Dendritic cell treated with granulocyte-macrophage colony-stimulating factor and Interleukin-4, amounts not matched to agents 40 ng/mL and 50 ng/mL, for 4 days (primary cell): ENCODE measurements around the gene PSMA3.
A peak's percentile ranks its signal among the peaks of the same experiment; 100 is the strongest.

Experiments
- H3K27ac Mint-ChIP-seq: one replicate; pipeline ENCODE4 v1.8.0; 2022; ENCODE audit warnings: mild to moderate bottlenecking, mixed read lengths
- H3K27me3 Mint-ChIP-seq: one replicate; pipeline ENCODE4 v1.8.0; 2022; ENCODE audit warnings: mild to moderate bottlenecking, mixed read lengths
- H3K36me3 Mint-ChIP-seq: one replicate; pipeline ENCODE4 v1.8.0; 2022; ENCODE audit warnings: low read depth, mixed read lengths
- H3K4me1 Mint-ChIP-seq: one replicate; pipeline ENCODE4 v1.8.0; 2022; ENCODE audit warnings: low read depth, mixed read lengths
- H3K4me3 Mint-ChIP-seq: one replicate; pipeline ENCODE4 v1.8.0; 2022; ENCODE audit warnings: mild to moderate bottlenecking, moderate library complexity, mixed read lengths
- H3K9me3 Mint-ChIP-seq: one replicate; pipeline ENCODE4 v1.8.0; 2022; ENCODE audit warnings: mixed read lengths
- intact Hi-C: fragments of 100-400 bp; cut with micrococcal nuclease; formaldehyde crosslinking; loops from one replicate; pipeline ENCODE4 v1.15.0; 2022

The PSMA3 gene

DNA sequence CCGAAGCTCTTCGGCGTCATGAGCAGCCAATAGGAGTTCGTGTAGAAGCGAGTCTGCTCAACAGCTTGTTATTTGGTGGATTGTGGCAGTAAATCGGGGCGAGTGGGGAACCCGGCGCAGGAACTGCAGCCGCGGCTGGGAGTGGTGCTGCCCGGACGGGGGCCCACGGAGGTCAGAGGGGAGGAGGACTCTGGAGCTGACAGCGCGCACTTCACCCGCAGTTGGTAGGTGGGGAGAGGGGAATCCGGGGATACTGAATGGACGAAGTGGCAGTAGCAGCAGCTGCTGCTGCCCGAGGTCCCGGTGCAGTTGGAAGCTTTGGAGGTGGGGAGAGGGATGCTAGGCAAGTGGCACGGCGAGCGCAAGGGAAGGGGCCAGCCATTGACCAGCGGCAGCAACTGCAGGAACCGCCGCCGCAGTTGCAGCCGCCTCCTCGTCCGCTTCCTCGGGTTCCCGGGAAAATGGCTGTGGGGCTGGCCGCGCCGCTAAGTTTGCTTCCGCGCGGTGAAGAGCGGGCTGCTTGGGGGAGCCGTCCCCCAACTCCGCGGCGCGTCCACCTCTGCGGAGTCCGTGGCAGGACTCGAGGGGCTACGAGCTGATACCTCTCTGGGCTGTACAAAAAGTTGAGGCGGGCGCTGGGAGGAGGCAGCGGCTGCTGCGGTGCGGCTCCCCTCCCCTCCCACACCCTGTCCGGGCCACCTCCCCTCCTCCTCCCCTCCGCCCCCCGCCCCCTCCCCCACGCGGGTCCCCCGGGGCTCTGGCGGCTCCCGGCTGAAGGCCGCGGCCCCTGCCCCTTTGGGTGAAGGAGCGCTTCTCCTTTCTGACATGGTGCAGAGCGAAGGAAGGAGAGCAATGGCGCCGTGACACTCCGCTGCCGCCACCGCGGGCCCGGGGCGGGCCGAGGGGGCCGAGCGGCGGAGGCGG, 54.1 kb downstream of the PSMA3 start, which contains the start of gene ARID4A:
Gene ARID4A, plus strand, starts transcription at position 79 of the 924 bp plus-strand sequence. CDS start 1,300 bp downstream, outside the sequence.
- H3K27ac Mint-ChIP-seq, result no peak within 1 kb of the TSS
- H3K27me3 Mint-ChIP-seq, result no peaks in the 10 kb centered on the region
- intact Hi-C loops, result loop anchor here (5.0 kb wide), 1 partner anchor 129 kb away; the partner anchor contains the start of genes KIAA0586 and TIMM9
- no peaks in the 10 kb centered on the region for H3K9me3 Mint-ChIP-seq
- no peak within 1 kb of the TSS for H3K4me3 Mint-ChIP-seq
- H3K4me1 Mint-ChIP-seq, result peaks cover 23% of the 10 kb centered on the region
- peaks cover 60% of the 10 kb centered on the region for H3K36me3 Mint-ChIP-seq

DNA sequence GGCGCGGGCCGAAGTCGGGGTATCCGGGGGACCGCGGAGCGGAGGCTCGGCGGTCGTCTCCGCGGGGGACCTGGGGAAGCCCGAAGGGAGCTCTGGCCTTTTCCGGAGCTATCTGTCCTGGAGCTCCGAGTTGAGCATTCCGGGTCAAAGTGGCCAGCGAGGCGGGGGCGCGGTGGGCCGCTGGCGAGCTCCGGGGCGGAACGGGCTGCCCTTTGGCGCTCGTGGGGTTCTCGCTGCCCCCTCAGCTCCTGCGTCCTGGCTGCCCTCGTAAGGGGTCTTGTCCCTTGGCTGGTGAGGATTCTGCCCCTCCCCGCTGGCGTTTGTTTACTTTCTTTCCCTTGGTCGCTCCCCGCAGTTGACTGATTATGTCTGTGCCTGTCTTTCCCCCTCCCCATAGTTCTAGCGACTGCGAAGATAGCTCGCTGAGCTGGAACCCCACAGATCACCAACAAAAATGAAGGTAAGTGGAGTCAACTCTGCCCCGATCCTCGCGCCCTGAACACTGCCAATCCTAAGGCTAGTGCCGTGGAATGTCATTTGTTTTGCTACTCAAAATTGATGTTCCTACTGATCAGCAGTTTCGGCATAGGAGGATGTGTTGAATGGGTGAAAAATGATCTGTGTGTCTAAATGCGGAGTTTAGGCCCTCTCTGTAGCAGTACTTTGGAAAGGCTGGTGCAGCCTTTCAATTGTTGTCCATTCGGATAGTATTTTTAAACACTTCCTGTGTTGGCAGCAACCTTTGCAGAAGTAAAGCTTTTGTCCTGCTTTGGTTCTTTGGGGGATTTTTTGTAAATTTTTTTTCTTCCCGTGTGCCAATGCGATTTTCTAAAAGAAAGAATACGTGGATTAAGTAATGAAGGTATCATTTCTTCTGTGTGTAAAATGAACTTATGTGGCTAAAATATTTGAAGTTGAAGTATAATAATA, 55.0 kb downstream of the PSMA3 start:
- Mint-ChIP-seq H3K9me3 (no peaks in the 10 kb centered on the region), H3K36me3 (peaks cover 54% of the 10 kb centered on the region), H3K27me3 (no peaks in the 10 kb centered on the region), H3K4me1 (peaks cover 16% of the 10 kb centered on the region), H3K4me3 (no peak overlapping the region), H3K27ac (no peak overlapping the region)
- intact Hi-C loops, result loop anchor here (2.0 to 5.0 kb wide), 3 partner anchors 31 to 128 kb away; partner anchors contain the start of genes KIAA0586 and TIMM9

DNA sequence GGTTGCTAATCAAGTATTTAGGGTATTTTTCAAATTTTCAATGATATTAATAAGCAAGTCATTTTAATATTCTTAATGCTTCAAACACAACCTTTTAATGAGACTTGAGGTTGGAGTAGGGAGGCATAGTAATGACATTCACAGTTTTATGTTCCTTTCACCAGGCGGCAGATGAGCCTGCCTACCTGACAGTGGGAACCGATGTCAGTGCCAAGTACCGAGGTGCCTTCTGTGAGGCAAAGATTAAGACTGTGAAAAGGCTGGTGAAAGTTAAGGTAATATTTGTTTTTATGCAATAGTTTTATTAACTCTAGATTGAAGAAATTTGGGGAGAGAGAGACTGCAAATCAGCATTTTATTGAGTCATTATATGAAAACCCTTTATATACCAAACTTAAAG, 56.8 kb downstream of the PSMA3 start:
- Mint-ChIP-seq H3K36me3 (peaks cover 55% of the 10 kb centered on the region), H3K4me3 (no peak overlapping the region), H3K4me1 (peaks cover 11% of the 10 kb centered on the region), H3K9me3 (no peaks in the 10 kb centered on the region), H3K27ac (no peak overlapping the region), H3K27me3 (no peaks in the 10 kb centered on the region)
- intact Hi-C loops, result loop anchor here (2.0 to 5.0 kb wide), 2 partner anchors 29 to 34 kb away; no protein-coding TSS in a partner anchor

DNA sequence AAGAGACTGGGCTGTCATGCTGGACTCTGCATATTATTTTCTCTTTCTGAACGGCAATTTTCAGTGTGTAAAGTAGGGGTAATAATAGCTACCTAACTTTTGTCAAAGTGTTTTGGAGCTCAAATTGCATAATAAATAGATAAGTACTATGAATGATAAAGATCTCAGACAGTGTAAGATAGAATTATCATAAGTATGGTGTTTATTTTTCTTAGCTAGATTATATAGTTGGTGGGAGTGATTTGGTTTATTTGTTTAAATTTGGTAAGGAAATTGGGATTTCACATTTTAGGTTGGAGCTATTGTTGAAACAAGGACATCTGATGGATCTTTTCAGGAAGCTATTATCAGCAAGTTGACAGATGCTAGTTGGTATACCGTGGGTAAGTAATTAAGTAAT, 61.1 kb downstream of the PSMA3 start:
- H3K36me3 Mint-ChIP-seq, result peaks cover 76% of the 10 kb centered on the region
- H3K27me3 Mint-ChIP-seq, result no peaks in the 10 kb centered on the region
- no peak overlapping the region for H3K4me3 Mint-ChIP-seq
- H3K27ac Mint-ChIP-seq, result no peak overlapping the region
- H3K4me1 Mint-ChIP-seq, result peaks cover 25% of the 10 kb centered on the region
- H3K9me3 Mint-ChIP-seq, result no peaks in the 10 kb centered on the region
- intact Hi-C loops, result no loop called here

DNA sequence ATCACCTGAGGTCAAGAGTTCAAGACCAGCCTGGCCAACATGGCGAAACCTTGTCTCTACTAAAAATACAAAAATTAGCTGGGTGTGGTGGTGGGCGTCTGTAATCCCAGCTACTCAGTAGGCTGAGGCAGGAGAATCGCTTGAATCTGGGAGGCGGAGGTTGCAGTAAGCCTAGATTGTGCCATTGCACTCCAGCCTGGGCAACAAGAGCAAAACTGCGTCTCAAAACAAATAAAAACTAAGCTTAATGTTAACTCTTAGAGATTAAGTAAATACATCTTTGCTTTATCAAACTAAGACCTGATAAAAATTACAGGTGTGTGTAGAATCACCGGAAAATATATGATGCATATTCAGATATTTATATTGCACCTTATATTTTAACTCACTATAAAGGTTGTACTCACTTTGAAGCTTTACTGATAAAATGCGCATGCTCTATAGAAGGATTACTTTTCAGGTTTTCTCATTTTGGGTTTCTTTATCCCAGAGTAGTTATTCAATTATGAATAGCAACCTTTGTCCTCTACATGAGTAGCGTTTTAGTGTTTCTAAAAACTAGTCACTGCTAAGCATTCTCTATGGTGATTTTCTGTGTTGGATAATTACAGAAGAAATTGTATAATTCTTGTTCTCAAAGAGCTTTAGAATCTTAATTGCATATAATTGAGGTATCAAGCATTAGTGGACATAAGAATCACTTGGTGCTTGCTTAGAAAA, 63.1 kb downstream of the PSMA3 start:
- Mint-ChIP-seq H3K36me3 (peaks cover 73% of the 10 kb centered on the region), H3K4me1 (peaks cover 19% of the 10 kb centered on the region), H3K27ac (no peak overlapping the region), H3K9me3 (no peaks in the 10 kb centered on the region), H3K4me3 (no peak overlapping the region), H3K27me3 (no peaks in the 10 kb centered on the region)
- intact Hi-C loops, result no loop called here

DNA sequence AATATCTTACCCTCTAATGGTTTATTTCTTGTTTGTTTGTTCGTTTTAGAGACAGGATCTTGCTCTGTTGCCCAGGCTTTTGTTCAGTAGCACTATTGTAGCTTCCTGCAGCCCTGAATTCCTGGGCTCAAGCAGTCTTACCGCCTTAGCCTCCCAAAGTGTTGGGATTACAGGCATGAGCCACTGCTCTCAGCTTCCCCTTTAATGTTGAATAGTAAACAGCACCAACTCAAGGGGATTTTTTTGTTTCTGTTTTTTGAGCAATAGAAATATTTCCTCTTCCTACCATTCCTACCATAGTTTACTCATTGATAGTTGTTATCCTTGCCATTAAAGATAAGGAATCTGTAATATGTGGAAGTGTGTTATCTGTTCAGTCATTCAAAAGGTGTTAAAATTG, 64.4 kb downstream of the PSMA3 start:
- intact Hi-C loops, result no loop called here
- Mint-ChIP-seq H3K27me3 (no peaks in the 10 kb centered on the region), H3K9me3 (no peaks in the 10 kb centered on the region), H3K27ac (peak overlapping the region; percentile 22), H3K36me3 (peaks cover 70% of the 10 kb centered on the region), H3K4me3 (no peak overlapping the region), H3K4me1 (peaks cover 18% of the 10 kb centered on the region)

DNA sequence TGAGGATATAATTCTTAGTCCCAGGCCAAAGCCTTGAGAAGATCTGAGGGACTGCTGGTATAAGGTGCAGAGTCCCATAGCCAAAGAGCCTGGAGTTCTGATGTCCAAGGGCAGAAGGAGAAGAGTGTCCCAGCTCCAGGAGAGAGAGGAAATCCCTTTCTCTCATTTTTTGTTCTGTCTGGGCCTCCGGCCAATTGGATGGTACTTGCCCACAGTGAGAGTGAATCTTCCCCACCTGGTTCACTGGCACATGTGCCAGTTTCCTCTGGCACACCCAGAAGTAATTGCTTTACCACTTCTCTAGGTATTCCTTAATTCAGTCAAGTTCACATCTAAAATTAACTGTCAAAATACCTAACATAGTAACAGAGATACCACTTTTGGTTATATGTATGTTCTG, 69.1 kb downstream of the PSMA3 start:
- Mint-ChIP-seq H3K36me3 (peaks cover 76% of the 10 kb centered on the region), H3K4me3 (no peak overlapping the region), H3K9me3 (no peaks in the 10 kb centered on the region), H3K4me1 (peaks cover 8% of the 10 kb centered on the region), H3K27ac (peak overlapping the region; percentile 15), H3K27me3 (no peaks in the 10 kb centered on the region)
- intact Hi-C loops, result no loop called here

DNA sequence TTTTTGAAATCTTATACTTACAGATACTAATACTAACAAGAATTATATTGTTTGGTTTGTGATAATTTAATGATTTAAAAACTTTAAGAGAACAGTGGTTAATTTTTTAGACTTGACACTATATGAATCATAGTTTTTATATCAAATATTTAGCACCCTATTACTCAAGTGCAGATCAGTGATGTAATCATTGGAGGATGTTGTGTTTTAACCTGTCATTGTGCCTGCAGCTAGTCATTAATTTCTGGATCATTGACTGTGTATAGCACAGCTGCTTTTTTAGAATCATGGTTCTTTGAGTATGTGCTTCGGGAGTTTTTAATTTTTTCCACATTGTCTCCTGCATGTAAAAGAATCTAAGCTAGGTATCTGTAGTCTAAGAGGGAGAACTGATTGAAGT, 71.0 kb downstream of the PSMA3 start:
- Mint-ChIP-seq H3K27me3 (no peaks in the 10 kb centered on the region), H3K4me3 (no peak overlapping the region), H3K27ac (no peak overlapping the region), H3K36me3 (peaks cover 80% of the 10 kb centered on the region), H3K9me3 (no peaks in the 10 kb centered on the region), H3K4me1 (no peaks in the 10 kb centered on the region)
- intact Hi-C loops, result no loop called here
